GM18951 (cell line): Measurements from ENCODE around the gene SDHA.
"Not testable (repeated sequence)": the region's sequence is repeated elsewhere in the genome, so short reads cannot be mapped to it uniquely, and the experiment has no call there.

Experiments used
- POLR2A ChIP-seq: IDR thresholded peaks from 4 replicates; pipeline ENCODE4 v1.6.1; 2011; ENCODE audit warnings: mild to moderate bottlenecking; ENCODE audit not compliant: insufficient read length, insufficient read depth; ENCODE audit errors: extremely low read depth
- in situ Hi-C: fragments of 300-500 bp; cut with MboI; formaldehyde crosslinking; loops from one replicate; pipeline ENCODE4 v1.12.0; 2022; ENCODE audit warnings: low sequenced_read_pairs, mixed read lengths, inconsistent platforms; ENCODE audit not compliant: unreplicated experiment

The SDHA gene

DNA sequence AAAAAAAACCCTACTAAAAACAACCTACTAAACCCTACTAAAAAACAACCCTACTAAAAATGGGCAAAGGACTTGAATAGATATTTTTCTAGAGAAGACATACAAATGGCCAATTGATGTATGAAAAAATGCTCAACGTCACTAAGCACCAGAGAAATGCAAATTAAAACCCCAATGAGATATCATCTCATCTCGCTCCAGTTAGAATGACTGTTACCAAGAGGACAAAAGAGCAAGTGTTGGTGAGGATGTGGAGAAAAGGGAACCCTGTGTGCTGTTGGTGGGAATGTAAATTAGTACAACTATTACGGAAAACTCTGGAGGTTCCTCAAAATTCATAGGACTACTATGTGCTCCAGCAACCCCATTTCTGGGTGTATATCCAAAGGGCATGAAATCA lies 10.8 kb downstream of the SDHA start:
- no peak for TF ChIP-seq POLR2A
- in situ Hi-C loops: no loop called here

DNA sequence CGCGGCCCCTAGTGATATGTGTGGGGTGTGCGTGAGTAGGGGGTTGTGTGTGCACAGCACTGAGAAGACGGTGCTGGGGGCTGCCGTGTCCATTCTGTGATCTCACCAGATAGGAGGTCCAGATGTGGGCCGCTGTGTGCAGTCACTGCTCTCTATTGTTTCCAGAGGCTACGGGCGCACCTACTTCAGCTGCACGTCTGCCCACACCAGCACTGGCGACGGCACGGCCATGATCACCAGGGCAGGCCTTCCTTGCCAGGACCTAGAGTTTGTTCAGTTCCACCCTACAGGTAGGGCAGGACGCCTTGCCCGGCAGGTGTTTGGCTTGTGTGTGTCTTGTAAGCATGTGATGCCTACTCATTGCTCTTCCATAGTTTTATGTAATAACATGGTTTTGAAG lies 12.6 kb downstream of the SDHA start:
- in situ Hi-C loops: no loop called here
- TF ChIP-seq POLR2A: no peak

DNA sequence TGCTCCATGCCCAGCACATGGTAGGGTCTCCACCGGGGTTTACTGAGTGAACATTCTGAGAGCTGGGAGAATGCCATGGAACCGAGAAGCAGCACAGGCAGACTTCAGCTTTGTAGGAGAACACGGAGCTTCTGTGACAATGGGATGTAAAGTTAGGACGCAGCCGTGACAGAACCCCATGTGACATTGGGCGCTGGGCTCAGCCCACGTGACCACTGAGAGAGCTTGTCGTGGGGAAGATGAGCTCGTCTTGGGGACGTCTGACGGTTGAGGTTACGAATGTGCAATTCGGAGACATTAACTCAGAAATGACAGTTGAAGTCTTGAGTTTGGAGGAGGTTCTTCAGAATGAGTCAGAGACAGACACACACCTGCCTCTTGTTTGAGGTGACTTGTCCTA lies 13.5 kb downstream of the SDHA start:
- no peak for TF ChIP-seq POLR2A
- in situ Hi-C loops: no loop called here

DNA sequence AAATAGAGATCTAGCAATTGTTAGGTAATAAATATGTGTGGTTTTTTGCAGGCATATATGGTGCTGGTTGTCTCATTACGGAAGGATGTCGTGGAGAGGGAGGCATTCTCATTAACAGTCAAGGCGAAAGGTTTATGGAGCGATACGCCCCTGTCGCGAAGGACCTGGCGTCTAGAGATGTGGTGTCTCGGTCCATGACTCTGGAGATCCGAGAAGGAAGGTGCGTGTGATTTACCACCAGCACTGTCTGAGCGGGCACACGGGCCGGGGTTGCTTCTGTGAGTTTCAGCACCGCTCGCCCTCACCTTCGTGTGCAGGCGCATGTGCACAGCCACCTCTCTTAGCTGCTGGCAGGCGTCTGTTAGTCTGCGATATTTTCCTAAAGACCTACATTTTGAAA lies 15.3 kb downstream of the SDHA start:
- in situ Hi-C loops: not testable (repeated sequence)

DNA sequence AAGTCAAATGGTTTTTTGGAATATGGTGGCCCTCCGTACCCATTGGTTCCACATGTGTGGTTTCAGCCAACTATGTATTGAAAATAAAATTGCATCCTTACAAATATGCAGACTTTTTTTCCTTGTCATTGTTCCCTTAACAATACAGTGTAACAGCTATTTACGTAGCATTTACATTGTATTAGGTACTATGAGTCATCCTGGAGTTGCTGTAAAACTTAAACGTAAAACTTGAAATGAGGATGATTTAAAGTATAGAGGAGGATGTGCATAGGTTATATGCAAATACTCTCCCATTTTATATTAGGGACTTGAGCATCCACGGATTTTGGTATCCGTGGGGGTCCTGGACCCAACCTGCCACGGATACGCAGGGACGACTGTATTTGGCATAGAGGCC lies 16.3 kb downstream of the SDHA start:
- in situ Hi-C loops: no loop called here

DNA sequence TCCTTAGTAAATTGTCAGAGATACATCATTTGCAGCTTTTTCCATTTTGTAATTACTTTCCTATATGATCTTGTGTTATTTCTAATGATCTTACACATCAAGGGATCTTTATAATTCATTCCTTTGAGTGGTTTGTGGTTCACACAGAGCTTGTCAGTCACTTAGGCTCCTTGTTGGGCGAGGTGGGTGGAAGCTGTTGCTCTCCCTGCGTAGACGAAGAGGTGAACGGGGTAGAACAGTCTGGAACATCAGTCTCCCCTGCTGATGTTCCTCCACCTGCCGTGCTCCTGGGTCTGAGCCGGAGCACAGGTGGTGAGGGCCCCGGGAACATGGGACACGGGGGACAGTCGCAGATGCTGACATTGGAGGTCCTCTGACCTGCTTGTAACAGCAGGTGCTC lies 17.4 kb downstream of the SDHA start:
- in situ Hi-C loops: not testable (repeated sequence)

More for the DNA sequence above, 16.3 kb downstream of the SDHA start:
- no peak for TF ChIP-seq POLR2A

DNA sequence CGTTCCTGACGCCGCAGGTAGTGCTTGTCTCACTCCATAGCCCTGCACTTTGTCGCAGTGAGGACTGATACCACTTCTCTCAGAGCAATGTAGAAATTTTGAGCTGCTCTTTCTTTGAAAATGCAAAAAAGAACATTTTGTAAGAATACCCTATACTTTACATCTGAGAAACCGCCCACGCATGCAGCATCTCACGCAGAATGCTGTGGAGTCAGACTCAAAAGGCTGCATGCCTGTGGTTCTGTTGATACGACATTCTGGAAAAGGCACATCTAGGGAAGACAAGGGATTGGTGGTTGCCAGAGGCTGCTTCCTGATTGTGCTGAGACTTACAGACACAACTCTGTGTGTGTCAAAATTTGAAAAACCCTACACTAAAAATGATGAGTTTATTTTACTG lies 19.8 kb downstream of the SDHA start:
- in situ Hi-C loops: not testable (repeated sequence)

DNA sequence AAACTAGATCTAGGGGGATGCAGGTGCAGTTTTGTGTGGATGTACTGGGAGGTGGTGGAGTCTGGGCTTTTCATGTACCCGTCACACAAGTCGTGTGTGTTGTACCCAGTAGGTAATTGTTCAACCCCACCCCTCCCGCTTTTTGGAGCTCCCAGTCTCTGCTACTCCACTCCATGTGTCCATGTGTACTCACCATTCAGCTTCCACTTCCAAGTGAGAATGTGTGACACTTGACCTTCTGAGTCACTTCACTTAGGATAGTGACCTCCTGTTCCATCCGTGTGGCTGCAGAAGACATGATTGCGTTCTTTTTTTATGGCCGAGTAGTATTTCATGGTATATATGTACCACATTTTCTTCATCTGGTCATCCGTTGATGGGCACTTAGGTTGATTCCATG lies 22.4 kb downstream of the SDHA start:
- in situ Hi-C loops: not testable (repeated sequence)

DNA sequence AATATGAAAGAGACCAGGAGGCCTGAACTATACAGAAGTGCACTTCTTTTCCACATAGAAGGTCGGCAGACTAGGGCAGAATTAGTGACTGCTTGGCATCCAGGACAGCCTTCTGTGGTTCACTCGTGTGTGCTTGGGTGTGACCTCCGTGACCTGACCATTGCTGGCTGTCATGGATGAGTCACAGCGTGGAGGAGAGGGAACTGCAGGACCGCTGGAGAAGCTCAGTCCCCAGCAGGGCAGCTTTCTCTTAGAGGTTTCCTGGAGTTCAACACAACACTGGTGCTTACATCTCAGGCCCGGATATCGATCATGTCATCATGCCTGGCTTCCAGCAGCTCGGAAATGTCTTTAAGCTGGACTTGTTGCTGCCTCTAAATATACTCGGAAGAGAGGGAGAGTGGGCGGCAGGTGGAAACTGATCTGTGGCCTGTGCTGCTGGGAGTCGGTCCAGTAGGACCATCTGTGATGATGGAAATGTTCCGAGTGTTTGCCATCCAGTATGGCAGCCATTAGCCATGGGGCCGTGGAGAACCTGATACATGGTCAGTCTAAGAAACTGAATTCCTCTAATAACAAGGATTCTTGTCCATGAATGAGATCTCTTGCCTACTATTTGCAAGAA lies 23.0 kb downstream of the SDHA start:
- in situ Hi-C loops: not testable (repeated sequence)

DNA sequence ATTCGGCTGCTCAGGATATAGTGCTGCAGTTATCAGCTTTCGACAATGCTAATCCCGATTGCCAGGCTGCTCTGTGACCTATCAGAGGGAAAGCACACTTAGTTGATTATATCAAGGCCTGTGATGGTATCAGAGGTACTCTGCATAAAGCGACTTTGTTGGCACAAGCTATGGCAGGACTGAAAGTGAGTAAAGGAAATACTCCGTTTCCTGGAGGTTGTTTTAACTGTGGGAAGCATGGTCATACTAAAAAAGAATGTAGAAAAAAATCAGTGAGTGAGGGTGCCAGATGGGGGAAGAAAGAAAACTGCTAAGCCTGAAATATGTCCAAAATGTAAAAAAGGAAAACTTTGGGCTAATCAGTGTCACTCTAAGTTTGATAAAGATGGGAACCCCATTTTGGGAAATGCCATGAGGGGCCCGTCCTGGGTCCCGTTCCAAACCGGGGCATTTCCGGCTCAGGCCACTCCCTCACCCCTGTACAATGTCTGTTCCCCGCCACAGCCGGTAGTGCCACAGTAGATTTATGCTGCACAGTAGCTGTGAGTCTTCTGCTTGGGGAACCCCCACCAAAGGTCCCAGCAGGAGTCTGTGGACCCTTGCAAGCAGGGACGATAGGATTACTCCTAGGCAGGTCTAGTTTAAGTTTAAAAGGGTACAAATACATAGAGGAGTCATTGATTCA lies 25.7 kb downstream of the SDHA start:
- in situ Hi-C loops: not testable (repeated sequence)

DNA sequence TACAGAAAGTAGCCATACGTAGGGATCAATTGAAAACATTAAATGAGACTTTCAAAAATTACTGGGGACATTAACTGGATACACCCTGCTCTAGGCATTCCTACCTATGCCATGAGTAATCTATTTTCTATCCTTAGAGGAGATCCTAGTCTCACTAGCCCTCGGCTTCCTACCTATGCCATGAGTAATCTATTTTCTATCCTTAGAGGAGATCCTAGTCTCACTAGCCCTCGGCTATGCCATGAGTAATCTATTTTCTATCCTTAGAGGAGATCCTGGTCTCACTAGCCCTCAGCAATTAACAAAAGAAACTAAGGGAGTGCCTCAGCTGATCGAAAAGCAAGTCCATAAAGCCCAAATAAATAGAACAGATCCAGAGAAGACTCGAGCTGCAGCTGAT lies 27.6 kb downstream of the SDHA start:
- in situ Hi-C loops: not testable (repeated sequence)

DNA sequence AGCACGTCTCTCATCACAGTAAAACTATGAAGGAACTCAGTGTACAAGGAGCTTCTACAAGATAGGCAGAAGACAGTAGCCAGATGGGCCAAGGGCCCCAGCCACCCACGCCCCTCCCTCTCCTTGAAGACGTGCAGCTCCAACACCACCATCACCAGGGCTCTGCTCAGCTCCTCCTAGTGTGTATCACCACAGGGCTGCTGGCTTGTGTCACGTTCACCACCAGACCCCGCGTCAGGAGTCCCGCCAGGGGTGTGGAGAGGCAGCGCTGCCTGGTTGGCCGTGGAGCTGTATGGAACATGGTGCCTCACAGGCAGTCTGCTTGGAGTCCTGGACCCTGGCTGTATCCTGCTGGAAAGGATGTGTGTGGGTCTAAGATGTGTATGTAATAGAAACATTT lies 32.3 kb downstream of the SDHA start:
- in situ Hi-C loops: not testable (repeated sequence)

DNA sequence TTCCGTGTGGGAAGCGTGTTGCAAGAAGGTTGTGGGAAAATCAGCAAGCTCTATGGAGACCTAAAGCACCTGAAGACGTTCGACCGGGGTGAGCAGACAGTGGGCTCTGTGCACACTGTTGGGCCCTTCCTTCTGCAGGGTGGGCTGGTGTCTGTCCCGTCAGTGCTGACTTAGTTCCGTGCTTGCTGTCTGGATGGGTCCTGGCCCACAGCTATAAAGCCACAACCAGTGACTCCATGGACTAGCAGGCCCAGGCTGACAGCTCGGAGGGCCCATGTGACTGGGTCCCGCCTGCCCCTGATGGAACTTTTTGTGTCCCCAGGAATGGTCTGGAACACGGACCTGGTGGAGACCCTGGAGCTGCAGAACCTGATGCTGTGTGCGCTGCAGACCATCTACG lies 32.9 kb downstream of the SDHA start:
- in situ Hi-C loops: not testable (repeated sequence)

DNA sequence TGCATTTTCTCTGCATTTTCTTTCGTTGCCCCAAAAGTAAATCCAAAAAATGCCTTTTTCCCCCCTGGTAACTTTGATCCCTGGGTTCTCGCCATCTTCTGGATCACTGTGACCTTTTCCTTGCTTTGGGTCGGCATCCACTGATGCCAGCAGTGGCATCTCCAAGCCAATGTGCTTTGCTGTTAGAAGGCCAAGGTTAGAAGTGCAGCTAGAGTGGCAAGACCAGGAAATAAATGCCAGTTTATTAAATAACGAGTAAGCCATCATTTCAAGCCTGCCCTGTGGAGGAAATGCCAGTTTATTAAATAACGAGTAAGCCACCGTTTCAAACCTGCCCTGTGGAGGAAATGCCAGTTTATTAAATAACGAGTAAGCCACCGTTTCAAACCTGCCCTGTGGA lies 33.4 kb downstream of the SDHA start:
- in situ Hi-C loops: not testable (repeated sequence)

DNA sequence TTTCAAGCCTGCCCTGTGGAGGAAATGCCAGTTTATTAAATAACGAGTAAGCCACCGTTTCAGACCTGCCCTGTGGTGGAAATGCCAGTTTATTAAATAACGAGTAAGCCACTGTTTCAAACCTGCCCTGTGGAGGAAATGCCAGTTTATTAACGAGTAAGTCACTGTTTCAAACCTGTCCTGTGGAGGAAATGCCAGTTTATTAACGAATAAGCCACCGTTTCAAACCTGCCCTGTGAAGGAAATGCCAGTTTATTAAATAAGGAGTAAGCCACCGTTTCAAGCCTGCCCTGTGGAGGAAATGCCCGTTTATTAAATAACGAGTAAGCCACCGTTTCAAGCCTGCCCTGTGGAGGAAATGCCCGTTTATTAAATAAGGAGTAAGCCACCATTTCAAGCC lies 33.9 kb downstream of the SDHA start:
- in situ Hi-C loops: not testable (repeated sequence)

DNA sequence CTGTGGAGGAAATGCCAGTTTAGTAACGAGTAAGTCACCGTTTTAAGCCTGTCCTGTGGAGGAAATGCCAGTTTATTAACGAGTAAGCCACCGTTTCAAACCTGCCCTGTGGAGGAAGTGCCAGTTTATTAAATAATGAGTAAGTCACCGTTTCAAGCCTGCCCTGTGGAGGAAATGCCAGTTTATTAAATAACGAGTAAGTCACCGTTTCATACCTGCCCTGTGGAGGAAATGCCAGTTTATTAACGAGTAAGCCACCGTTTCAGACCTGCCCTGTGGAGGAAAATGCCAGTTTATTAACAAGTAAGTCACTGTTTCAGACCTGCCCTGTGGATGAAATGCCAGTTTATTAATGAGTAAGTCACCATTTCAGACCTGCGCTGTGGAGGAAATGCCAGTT lies 34.4 kb downstream of the SDHA start:
- TF ChIP-seq POLR2A: no peak
- in situ Hi-C loops: no loop called here

DNA sequence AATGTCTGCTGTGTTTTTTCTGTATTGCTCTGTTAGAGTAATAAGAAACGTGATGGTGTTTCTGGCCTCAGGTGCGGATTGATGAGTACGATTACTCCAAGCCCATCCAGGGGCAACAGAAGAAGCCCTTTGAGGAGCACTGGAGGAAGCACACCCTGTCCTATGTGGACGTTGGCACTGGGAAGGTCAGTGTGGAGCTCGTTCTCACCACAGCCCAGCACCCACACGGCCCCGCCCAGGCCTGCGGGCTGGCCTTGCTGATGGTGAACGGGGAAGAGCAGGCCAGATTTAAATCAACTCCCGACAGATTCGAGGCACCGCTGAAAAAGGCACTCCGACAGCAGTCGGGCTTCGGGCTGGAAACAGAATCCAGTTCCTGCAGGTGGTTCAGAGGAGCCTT lies 36.2 kb downstream of the SDHA start:
- in situ Hi-C loops: not testable (repeated sequence)

DNA sequence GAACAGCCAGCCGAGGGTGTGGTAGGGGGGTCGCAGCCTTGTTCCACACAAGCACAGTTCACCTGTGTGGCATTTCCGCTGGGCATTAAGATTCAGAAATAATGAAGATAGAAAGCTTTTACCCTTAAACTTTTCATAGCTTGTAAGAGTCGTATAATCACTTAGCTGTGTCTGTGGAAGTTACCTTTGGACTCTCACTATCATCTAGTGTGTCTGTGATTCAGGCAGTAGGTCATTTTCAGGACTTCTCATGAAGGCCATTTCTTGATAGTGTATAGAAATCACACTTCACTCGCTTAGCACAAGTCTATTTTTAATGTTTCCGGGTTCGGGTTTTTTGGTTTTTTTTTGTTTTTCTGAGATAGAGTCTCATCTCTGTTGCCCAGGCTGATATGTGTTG lies 37.0 kb downstream of the SDHA start:
- in situ Hi-C loops: not testable (repeated sequence)

DNA sequence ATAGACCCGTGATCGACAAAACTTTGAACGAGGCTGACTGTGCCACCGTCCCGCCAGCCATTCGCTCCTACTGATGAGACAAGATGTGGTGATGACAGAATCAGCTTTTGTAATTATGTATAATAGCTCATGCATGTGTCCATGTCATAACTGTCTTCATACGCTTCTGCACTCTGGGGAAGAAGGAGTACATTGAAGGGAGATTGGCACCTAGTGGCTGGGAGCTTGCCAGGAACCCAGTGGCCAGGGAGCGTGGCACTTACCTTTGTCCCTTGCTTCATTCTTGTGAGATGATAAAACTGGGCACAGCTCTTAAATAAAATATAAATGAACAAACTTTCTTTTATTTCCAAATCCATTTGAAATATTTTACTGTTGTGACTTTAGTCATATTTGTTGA lies 38.2 kb downstream of the SDHA start:
- in situ Hi-C loops: not testable (repeated sequence)
